ENCODE data around the gene AKAP8L.

DNA sequence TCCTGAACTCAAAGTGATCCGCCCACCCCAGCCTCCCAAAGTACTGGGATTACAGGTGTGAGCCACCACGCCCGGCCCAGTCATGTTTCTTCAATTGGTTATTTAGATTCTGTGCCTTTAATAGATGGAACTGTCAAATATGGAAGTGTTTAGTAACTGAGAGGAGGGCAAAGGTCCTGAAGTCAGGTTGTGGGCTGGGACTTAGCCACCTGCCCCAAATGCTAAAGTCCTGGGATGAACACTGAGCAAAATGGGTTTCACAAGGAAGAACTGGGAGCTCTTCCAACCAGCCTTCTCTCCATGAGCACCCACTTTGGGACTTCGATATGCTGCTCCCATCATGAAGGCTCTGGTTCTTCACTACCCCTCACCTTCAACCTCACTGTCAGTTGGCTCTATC, 60.9 kb downstream of the AKAP8L start:
- TF ChIP-seq, protein P1, sequence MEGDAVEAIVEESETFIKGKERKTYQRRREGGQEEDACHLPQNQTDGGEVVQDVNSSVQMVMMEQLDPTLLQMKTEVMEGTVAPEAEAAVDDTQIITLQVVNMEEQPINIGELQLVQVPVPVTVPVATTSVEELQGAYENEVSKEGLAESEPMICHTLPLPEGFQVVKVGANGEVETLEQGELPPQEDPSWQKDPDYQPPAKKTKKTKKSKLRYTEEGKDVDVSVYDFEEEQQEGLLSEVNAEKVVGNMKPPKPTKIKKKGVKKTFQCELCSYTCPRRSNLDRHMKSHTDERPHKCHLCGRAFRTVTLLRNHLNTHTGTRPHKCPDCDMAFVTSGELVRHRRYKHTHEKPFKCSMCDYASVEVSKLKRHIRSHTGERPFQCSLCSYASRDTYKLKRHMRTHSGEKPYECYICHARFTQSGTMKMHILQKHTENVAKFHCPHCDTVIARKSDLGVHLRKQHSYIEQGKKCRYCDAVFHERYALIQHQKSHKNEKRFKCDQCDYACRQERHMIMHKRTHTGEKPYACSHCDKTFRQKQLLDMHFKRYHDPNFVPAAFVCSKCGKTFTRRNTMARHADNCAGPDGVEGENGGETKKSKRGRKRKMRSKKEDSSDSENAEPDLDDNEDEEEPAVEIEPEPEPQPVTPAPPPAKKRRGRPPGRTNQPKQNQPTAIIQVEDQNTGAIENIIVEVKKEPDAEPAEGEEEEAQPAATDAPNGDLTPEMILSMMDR (IDR thresholded peaks at IDR 0.05): no peak
- TF ChIP-seq EZH2 (IDR thresholded peaks at IDR 0.05; ENCODE audit: borderline replicate concordance, insufficient read depth, low read depth, low read length, poor library complexity, severe bottlenecking): no peak
